Measurements from ENCODE around the gene EYA3.

Gene EYA3, protein sequence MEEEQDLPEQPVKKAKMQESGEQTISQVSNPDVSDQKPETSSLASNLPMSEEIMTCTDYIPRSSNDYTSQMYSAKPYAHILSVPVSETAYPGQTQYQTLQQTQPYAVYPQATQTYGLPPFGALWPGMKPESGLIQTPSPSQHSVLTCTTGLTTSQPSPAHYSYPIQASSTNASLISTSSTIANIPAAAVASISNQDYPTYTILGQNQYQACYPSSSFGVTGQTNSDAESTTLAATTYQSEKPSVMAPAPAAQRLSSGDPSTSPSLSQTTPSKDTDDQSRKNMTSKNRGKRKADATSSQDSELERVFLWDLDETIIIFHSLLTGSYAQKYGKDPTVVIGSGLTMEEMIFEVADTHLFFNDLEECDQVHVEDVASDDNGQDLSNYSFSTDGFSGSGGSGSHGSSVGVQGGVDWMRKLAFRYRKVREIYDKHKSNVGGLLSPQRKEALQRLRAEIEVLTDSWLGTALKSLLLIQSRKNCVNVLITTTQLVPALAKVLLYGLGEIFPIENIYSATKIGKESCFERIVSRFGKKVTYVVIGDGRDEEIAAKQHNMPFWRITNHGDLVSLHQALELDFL

DNA sequence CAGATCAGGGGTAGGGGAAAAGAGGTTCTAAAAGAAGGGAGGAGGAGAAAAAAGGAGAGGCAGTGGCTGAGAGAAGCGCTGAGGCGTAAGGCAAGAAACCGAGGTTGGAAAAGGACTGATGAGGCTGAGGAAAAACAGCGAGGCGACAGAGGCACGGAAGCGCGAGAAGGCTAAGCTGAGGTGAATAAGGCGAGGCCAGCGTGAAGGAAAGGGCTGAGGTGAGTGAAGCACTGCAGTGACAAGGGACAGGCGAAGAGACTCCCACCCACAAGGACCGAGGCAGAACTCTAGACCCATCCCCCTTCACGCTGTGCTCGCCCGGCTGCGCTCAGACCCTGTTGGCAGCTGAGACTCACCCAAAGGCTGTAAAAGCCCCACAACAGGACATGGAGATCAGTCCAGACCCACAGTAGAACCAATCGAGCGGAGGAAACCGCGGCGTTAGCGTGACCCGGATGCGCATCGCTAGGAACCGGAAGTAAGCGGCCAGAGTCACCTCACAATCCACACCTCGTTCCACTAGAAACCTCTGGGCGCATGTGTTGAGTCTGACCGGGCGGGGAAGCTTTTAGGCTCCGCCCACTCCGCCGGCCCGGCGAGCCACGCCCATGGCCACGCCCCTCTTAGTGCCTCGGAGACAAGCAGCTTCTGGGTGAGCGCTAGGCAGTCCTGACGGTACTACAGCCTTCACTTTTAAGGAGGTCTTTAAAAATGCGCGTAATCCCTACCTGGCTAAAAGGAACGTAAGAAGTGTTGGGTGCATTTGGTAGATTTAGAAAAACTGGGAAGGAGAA lies at the start of gene EYA3:
EYA3 (minus strand) TSS at position 443 of the 794 bp plus-strand sequence. CDS start 30,584 bp downstream, outside the sequence.
- peak within 1 kb of the TSS; percentile 65 for H2AFZ ChIP-seq (ENCODE audit: low read depth, low read length)
- H3K36me3 ChIP-seq (ENCODE audit: insufficient read depth, low read length): no peaks in the 10 kb centered on the region
- H3K27me3 ChIP-seq (ENCODE audit: insufficient read depth, low read length): no peaks in the 10 kb centered on the region
- H3K9me3 ChIP-seq (ENCODE audit: low read length): no peaks in the 10 kb centered on the region
- H3K4me3 ChIP-seq (ENCODE audit: low read length): peak within 1 kb of the TSS; percentile 81
- peaks cover 13% of the 10 kb centered on the region for H3K4me1 ChIP-seq (ENCODE audit: insufficient read depth, low read length)

DNA sequence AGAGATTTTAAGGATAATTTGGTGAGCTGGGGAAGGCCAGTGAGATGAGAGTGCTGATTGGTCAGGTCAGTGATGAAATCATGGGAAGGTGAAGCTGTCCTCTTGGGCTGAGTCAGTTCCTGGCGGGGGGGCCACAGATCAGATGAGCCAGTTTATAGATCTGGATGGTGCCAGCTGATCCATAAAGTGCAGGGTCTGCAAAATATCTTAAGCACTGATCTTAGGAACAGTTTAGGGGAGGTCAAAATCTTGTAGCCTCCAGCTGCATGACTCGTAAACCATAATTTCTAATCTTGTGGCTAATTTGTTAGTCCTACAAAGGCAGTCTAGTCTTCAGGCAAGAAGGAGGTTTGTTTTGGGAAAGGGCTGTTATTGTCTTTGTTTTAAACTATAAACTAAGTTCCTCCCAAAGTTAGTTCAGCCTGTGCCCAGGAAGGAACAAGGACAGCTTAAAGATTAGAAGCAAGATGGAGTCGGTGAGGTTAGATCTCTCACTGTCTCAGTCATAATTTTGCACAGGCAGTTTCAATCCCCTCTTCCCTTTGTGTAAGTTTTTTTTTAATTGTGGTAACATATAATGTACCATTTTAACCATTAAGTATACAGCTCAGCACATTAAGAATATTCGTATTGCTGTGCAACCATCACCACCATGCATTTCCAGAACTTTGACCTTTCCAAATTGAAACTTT lies 48.7 kb upstream of the EYA3 start:
- no peak overlapping the region for H2AFZ ChIP-seq (ENCODE audit: low read depth, low read length)
- no peaks in the 10 kb centered on the region for H3K27me3 ChIP-seq (ENCODE audit: insufficient read depth, low read length)
- no peak overlapping the region for H3K4me3 ChIP-seq (ENCODE audit: low read length)
- no peaks in the 10 kb centered on the region for H3K36me3 ChIP-seq (ENCODE audit: insufficient read depth, low read length)
- no peaks in the 10 kb centered on the region for H3K4me1 ChIP-seq (ENCODE audit: insufficient read depth, low read length)
- H3K9me3 ChIP-seq (ENCODE audit: low read length): peaks cover 2% of the 10 kb centered on the region

DNA sequence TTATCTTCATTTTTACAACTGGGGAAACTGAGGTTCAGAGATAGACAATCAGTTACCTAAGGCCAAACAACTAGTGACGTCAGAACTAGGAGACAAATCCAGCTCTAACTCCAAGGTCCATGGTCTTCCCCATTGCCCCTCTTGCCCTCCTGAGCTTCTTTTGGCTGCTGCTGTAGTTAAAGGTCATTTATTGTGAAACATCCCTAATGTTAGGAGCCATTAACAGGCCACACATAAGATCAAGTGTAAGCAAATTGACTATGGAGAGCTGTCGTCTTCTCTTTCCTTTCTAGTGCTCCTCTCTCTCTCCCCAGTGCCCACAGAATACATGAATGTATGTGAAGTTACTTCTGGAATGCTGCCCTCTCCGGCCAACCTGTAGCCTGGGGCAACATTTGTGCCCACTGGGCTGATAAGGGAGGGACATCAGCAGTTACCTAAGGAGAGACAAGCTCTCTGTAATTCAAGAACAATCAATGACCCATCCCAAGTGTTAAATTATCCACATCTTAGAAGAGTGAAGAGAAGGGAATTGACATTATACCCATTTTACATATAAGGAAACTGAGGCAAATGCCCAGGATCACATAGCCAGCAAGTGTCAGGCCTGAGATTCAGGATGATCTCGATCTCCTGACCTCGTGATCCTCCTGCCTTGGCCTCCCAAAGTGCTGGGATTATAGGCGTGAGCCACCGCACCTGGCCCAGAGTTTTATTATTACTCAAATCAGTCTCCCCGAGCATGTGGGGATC lies 47.9 kb upstream of the EYA3 start:
- Histone ChIP-seq H2AFZ (ENCODE audit: low read depth, low read length) (no peak overlapping the region), H3K4me1 (ENCODE audit: insufficient read depth, low read length) (no peaks in the 10 kb centered on the region), H3K9me3 (ENCODE audit: low read length) (peaks cover 2% of the 10 kb centered on the region), H3K27me3 (ENCODE audit: insufficient read depth, low read length) (no peaks in the 10 kb centered on the region), H3K36me3 (ENCODE audit: insufficient read depth, low read length) (no peaks in the 10 kb centered on the region), H3K4me3 (ENCODE audit: low read length) (no peak overlapping the region)

DNA sequence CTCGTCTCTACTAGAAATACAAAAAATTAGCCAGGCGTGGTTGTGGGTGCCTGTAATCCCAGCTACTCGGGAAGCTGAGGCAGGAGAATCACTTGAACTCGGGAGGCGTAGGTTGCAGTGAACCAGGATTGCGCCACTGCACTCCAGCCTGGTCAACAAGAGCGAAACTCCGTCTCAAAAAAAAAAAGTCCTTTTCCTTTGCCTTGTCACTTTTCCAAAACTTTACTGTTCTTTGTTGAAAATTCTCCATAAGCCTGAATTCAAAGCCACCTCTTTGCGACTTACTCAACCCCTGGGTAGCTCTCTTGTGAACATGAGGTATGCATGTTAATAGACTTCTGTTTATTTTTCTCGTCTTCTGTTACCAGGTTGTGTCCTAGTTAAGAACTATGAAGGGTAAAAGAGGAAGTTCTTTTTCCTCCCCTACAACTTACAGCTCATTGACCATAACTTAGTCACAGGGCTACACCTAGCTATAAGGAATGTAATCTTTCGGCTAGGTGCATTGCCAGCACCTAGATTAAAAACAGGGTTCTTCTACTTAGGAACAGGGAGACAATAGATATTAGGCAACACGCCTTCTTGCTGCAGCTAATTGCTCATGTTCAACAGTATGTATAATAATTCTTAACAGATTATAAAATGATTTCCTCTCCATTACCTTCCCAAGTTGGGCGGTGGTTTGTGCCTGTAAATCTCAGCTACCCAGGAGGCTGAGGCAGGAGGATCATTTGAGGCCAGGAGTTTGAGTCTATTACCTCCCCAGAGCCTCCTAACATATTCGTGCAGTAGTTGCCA lies 47.2 kb upstream of the EYA3 start:
- no peaks in the 10 kb centered on the region for H3K36me3 ChIP-seq (ENCODE audit: insufficient read depth, low read length)
- H3K4me3 ChIP-seq (ENCODE audit: low read length): no peak overlapping the region
- H3K27me3 ChIP-seq (ENCODE audit: insufficient read depth, low read length): no peaks in the 10 kb centered on the region
- H3K9me3 ChIP-seq (ENCODE audit: low read length): peaks cover 2% of the 10 kb centered on the region
- H3K4me1 ChIP-seq (ENCODE audit: insufficient read depth, low read length): no peaks in the 10 kb centered on the region
- no peak overlapping the region for H2AFZ ChIP-seq (ENCODE audit: low read depth, low read length)

DNA sequence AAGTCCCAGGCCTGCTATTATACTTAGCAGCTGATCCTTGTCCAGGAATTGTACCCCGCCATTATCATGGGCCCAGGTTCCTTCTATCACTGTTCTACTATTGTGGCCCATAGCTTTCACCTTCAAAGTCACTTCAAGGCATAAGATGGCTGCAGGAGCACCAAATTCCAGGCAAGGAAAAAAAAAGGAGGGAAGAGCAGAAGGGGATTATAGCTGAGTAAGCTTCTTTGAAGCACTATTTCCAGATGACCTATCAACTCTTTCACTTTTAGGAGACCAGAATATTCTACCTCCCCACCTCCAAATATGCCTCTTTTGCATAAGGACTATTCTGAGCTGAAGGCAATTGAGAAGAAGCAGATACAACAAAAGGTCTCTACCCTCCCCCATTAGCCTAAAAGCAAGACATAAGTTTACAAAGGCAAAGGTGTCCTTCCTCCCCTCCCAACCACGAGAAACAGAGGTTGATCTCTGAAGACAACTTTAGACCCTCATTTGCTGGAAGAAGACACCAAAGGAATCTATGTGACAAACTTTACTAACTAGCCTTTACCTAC lies 46.3 kb upstream of the EYA3 start:
- Histone ChIP-seq H3K9me3 (ENCODE audit: low read length) (peaks cover 2% of the 10 kb centered on the region), H3K36me3 (ENCODE audit: insufficient read depth, low read length) (no peaks in the 10 kb centered on the region), H3K4me1 (ENCODE audit: insufficient read depth, low read length) (no peaks in the 10 kb centered on the region), H3K27me3 (ENCODE audit: insufficient read depth, low read length) (no peaks in the 10 kb centered on the region), H2AFZ (ENCODE audit: low read depth, low read length) (no peak overlapping the region), H3K4me3 (ENCODE audit: low read length) (no peak overlapping the region)

DNA sequence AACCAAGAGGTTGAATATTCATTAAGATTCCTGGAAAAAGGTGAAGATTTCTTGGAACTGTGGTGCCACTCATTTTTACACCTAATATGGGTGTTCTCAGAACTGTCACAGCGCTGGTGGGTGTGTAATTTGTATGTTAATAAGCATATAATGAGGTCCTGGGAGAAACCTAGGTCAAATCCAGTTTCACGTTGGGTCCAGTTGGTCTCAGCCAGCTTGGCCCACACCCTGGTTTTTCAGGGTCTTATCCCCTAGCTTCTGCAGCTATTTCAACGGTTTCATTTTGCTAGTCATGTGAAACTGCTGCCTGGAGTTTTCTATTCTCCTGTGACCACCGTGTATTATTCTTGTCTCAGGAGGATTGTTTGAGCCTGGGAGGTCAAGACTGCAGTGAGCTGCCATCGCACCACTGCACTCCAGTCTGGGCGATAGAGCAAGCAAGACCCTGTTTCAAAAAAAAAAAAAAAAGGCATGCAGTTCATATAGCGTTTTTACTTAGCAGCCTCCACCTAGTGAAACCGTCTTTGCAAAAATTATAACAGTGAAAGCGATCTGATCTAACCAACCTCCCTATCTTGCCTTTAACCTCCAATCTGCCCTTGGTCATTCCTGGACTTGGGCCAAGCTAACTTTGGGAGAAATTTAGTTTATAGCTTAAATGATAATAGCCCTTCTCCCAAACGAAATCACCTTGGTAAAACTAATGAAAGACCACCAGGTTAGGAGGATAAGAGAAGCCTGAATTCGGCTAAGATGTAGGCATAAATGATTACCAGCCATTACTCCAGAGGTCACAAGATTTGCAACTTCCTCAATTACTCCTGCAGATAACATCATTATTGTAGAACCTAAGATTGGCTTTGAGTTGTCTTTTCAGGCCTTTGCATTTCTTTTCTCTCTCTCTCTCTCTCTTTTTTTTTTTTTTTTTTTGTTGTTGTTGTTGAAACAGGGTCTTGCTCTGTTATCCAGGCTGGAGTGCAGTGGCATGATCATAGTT lies 44.1 kb upstream of the EYA3 start:
- Histone ChIP-seq H3K27me3 (ENCODE audit: insufficient read depth, low read length) (no peaks in the 10 kb centered on the region), H3K4me1 (ENCODE audit: insufficient read depth, low read length) (no peaks in the 10 kb centered on the region), H3K36me3 (ENCODE audit: insufficient read depth, low read length) (no peaks in the 10 kb centered on the region), H3K9me3 (ENCODE audit: low read length) (peaks cover 2% of the 10 kb centered on the region), H3K4me3 (ENCODE audit: low read length) (no peak overlapping the region), H2AFZ (ENCODE audit: low read depth, low read length) (no peak overlapping the region)

DNA sequence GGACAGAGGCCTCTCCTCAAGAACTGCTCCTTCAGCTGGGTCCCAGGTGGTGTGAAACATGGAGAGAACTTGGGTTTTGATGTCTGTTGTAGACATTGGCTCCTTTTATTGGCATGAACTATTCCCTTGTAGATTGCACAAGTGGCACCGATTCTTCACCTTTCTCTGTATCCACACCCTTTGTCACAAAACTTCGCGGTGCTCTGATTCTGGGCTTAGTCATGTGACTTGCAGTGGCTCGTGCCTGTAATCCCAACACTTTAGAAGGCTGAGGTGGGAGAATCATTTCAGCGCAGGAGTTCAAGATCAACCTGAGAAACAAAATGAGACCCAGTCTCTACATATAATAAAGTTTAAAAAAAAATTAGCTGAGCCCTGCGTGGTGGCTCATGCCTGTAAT lies 42.5 kb upstream of the EYA3 start:
- no peaks in the 10 kb centered on the region for H3K27me3 ChIP-seq (ENCODE audit: insufficient read depth, low read length)
- no peaks in the 10 kb centered on the region for H3K4me1 ChIP-seq (ENCODE audit: insufficient read depth, low read length)

DNA sequence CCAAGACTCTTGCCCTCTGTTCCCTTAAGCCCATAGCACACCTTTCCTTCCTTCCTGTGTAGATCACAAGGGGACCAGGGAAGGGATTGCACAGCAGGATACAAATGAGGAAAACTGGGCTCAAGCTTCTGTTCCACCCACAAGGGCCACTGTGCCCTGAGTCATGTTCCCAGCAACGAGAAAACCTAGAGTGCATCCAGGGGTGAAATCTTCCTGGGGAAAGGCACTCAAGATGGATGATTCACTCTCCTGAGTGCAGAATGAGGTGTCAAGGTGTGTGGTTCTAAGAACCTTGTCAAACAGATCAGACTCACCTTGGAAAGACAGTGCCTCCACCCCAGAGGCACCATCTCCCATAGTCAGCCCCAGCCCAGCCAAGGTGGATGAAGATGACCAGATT lies 40.7 kb upstream of the EYA3 start:
- no peaks in the 10 kb centered on the region for H3K27me3 ChIP-seq (ENCODE audit: insufficient read depth, low read length)
- no peaks in the 10 kb centered on the region for H3K36me3 ChIP-seq (ENCODE audit: insufficient read depth, low read length)
- no peaks in the 10 kb centered on the region for H3K4me1 ChIP-seq (ENCODE audit: insufficient read depth, low read length)

More for the DNA sequence above, 42.5 kb upstream of the EYA3 start:
- Histone ChIP-seq H3K9me3 (ENCODE audit: low read length) (peaks cover 2% of the 10 kb centered on the region), H3K36me3 (ENCODE audit: insufficient read depth, low read length) (no peaks in the 10 kb centered on the region), H3K4me3 (ENCODE audit: low read length) (no peak overlapping the region), H2AFZ (ENCODE audit: low read depth, low read length) (no peak overlapping the region)

DNA sequence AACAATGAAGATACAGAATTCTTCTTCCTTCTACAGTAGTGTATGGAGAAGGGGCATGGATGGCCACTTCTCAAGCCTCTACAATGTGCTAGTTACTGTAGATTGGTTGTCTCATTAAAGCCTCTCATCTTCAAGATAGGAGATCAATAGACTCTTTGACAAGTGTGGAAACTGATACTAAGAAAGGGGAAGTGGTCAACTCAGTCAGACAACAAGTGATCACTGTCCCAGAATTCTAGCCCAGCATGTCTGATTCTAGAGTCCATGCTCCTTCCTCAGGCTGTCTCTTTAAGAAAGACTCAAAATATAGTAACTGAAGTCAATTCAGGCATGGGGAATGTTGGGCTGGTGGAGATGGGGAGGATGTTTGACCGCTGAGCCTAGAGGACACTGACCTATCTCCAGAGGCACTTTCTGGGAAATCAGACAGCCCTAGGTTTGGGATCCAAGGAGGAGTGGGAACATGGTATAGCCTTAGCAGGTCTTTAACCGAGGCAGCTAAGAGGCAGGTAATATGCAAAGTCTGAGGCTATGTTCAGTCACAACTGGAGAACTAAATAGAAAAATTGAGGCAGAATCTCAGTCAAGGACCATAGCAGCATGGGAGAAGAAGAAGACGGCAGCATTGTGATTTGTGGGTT lies 39.3 kb upstream of the EYA3 start:
- no peaks in the 10 kb centered on the region for H3K36me3 ChIP-seq (ENCODE audit: insufficient read depth, low read length)
- no peaks in the 10 kb centered on the region for H3K27me3 ChIP-seq (ENCODE audit: insufficient read depth, low read length)
- no peaks in the 10 kb centered on the region for H3K4me1 ChIP-seq (ENCODE audit: insufficient read depth, low read length)
- H2AFZ ChIP-seq (ENCODE audit: low read depth, low read length): no peak overlapping the region
- no peak overlapping the region for H3K4me3 ChIP-seq (ENCODE audit: low read length)
- H3K9me3 ChIP-seq (ENCODE audit: low read length): no peaks in the 10 kb centered on the region

More for the DNA sequence above, 40.7 kb upstream of the EYA3 start:
- Histone ChIP-seq H3K4me3 (ENCODE audit: low read length) (no peak overlapping the region), H3K9me3 (ENCODE audit: low read length) (peaks cover 2% of the 10 kb centered on the region), H2AFZ (ENCODE audit: low read depth, low read length) (no peak overlapping the region)

DNA sequence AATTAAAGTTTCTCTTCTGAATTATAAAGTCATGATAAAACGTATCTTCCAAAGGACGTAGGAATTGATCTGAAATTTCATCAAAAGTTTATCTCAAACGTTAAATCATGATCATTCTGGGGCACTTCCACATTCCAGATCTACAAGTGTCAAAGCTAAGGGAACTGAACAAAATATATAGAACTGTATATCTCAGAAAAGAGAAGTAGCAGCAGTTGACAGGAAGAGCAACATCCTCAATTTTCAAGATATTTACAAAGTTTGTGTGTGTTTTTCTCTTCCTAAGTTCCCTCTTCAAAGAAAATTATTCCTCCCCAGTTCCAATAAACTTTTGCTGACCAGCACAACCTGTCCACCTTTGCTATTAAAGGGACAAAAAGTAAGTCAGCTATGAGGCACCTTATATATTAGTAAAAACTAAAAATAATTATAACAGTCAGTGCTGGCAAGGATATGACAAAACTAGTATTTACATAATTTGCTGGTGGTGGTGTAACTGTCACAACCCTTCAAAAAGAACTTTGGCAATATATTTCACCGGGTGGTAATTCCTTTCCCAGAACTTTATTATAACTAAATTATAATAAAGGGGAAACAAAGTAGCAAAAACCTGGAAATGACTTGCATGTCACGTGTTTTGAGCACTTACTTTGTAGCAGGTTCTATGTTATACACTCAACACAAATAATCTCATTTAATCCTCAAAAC lies 38.5 kb upstream of the EYA3 start:
- Histone ChIP-seq H3K4me1 (ENCODE audit: insufficient read depth, low read length) (no peaks in the 10 kb centered on the region), H3K4me3 (ENCODE audit: low read length) (no peak overlapping the region), H3K36me3 (ENCODE audit: insufficient read depth, low read length) (no peaks in the 10 kb centered on the region), H3K27me3 (ENCODE audit: insufficient read depth, low read length) (no peaks in the 10 kb centered on the region), H2AFZ (ENCODE audit: low read depth, low read length) (no peak overlapping the region), H3K9me3 (ENCODE audit: low read length) (no peaks in the 10 kb centered on the region)

Data from neuron (in vitro differentiated cells).